Measurements from ENCODE around the gene DNM3.

Gene DNM3

GRCh38 chr1:172041742-172042141 is 200.4 kb downstream of the DNM3 start:
- H3K79me2 ChIP-seq (ENCODE audit: insufficient read depth, low read length): no peaks in the 10 kb centered on the region
- H3K27ac ChIP-seq (ENCODE audit: low read depth, low read length, poor library complexity, severe bottlenecking): no peak overlapping the region
- H3K4me3 ChIP-seq (ENCODE audit: low read depth, low read length, poor library complexity, severe bottlenecking): no peak overlapping the region
- H3K27me3 ChIP-seq (ENCODE audit: insufficient read depth, low read length): no peaks in the 10 kb centered on the region
- H3K4me1 ChIP-seq (ENCODE audit: insufficient read depth, low read length, severe bottlenecking): no peaks in the 10 kb centered on the region
- no peak overlapping the region for H3K9ac ChIP-seq (ENCODE audit: low read length)
- no peak for TF ChIP-seq CTCF (IDR thresholded peaks at IDR 0.05; ENCODE audit: low read length)
- no peak for TF ChIP-seq EZH2 (IDR thresholded peaks at IDR 0.05; ENCODE audit: borderline replicate concordance, low read length)
- no peaks in the 10 kb centered on the region for H3F3A ChIP-seq (ENCODE audit: insufficient read depth, low read length)
- H3K4me2 ChIP-seq (ENCODE audit: low read length): no peak overlapping the region
- no peaks in the 10 kb centered on the region for H3K36me3 ChIP-seq (ENCODE audit: insufficient read depth, low read length)
- H4K20me1 ChIP-seq (ENCODE audit: insufficient read depth, low read length): no peaks in the 10 kb centered on the region
- H3K9me2 ChIP-seq (ENCODE audit: low read depth, low read length): no peaks in the 10 kb centered on the region
- H2AFZ ChIP-seq (ENCODE audit: low read length): no peak overlapping the region
- no peaks in the 10 kb centered on the region for H3K9me3 ChIP-seq (ENCODE audit: low read length)

DNA sequence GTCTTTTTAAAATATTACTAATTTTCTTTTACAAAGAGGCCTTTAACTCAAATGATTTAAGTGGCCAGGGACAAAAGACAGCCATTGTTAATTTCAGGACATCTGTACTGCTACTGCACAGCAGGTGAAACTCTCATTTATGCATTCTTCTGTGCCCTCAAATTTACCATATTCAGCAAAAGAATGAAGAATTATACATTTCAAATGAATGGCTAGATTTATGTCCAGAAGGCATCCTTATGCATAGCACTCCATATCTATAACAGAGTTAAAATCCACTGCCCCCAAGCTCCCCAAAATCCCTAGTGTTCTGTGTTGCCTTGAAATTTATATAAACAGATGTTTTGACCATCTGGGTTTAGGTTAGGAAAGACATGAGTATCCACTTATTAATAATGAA is 202.6 kb downstream of the DNM3 start:
- Histone ChIP-seq H3K9me2 (ENCODE audit: low read depth, low read length) (no peaks in the 10 kb centered on the region), H3K27me3 (ENCODE audit: insufficient read depth, low read length) (no peaks in the 10 kb centered on the region), H3K9ac (ENCODE audit: low read length) (no peak overlapping the region), H4K20me1 (ENCODE audit: insufficient read depth, low read length) (no peaks in the 10 kb centered on the region), H3K9me3 (ENCODE audit: low read length) (no peaks in the 10 kb centered on the region), H3K27ac (ENCODE audit: low read depth, low read length, poor library complexity, severe bottlenecking) (no peak overlapping the region), H3K36me3 (ENCODE audit: insufficient read depth, low read length) (no peaks in the 10 kb centered on the region), H3K4me1 (ENCODE audit: insufficient read depth, low read length, severe bottlenecking) (no peaks in the 10 kb centered on the region), H3K4me2 (ENCODE audit: low read length) (no peak overlapping the region), H3K4me3 (ENCODE audit: low read depth, low read length, poor library complexity, severe bottlenecking) (no peak overlapping the region), H3F3A (ENCODE audit: insufficient read depth, low read length) (no peaks in the 10 kb centered on the region), H2AFZ (ENCODE audit: low read length) (no peak overlapping the region), H3K79me2 (ENCODE audit: insufficient read depth, low read length) (no peaks in the 10 kb centered on the region)
- TF ChIP-seq CTCF (IDR thresholded peaks at IDR 0.05; ENCODE audit: low read length) (no peak), EZH2 (IDR thresholded peaks at IDR 0.05; ENCODE audit: borderline replicate concordance, low read length) (no peak)

DNA sequence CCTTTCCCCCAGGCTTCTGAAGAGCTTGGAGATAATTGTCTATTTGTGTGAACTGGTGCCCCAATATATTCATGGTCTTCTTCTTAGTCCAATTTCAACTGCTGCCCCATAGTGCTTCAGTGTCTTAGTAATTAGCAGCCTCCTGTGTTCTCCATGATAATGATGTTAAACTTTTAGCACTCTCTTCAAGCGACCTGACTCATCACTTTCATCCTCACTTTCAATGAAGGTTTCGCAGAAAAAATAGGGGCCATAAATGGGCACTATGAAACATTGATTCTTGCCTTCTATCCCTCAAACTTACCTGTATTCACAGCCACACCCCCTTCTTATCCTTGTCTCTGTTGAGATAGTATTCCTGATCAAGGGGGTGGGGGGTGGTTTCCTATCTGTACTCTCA is 210.6 kb downstream of the DNM3 start:
- H4K20me1 ChIP-seq (ENCODE audit: insufficient read depth, low read length): no peaks in the 10 kb centered on the region
- no peaks in the 10 kb centered on the region for H3K79me2 ChIP-seq (ENCODE audit: insufficient read depth, low read length)
- H3K9ac ChIP-seq (ENCODE audit: low read length): no peak overlapping the region
- H3K4me1 ChIP-seq (ENCODE audit: insufficient read depth, low read length, severe bottlenecking): no peaks in the 10 kb centered on the region
- H2AFZ ChIP-seq (ENCODE audit: low read length): no peak overlapping the region
- no peak overlapping the region for H3K4me3 ChIP-seq (ENCODE audit: low read depth, low read length, poor library complexity, severe bottlenecking)
- no peak overlapping the region for H3K4me2 ChIP-seq (ENCODE audit: low read length)
- H3F3A ChIP-seq (ENCODE audit: insufficient read depth, low read length): no peaks in the 10 kb centered on the region
- no peaks in the 10 kb centered on the region for H3K27me3 ChIP-seq (ENCODE audit: insufficient read depth, low read length)
- no peak overlapping the region for H3K27ac ChIP-seq (ENCODE audit: low read depth, low read length, poor library complexity, severe bottlenecking)
- no peaks in the 10 kb centered on the region for H3K9me3 ChIP-seq (ENCODE audit: low read length)
- no peak for TF ChIP-seq CTCF (IDR thresholded peaks at IDR 0.05; ENCODE audit: low read length)
- no peak for TF ChIP-seq EZH2 (IDR thresholded peaks at IDR 0.05; ENCODE audit: borderline replicate concordance, low read length)
- H3K36me3 ChIP-seq (ENCODE audit: insufficient read depth, low read length): no peaks in the 10 kb centered on the region
- H3K9me2 ChIP-seq (ENCODE audit: low read depth, low read length): no peaks in the 10 kb centered on the region

Measured in OCI-LY1 (cell line).